HG03135 (cell line): ENCODE data around the gene GOLT1A.

Experiments used
- ATAC-seq: cut with Tn5 transposase; IDR thresholded peaks from one replicate; pipeline ENCODE4 v1.9.1; 2021; ENCODE audit warnings: mild to moderate bottlenecking, moderate library complexity; ENCODE audit not compliant: unreplicated experiment

Gene GOLT1A

GRCh38 chr1:204221271-204221670 is 7.5 kb upstream of the GOLT1A start:
- ATAC-seq: no peak

- ATAC-seq: no peak
Measured at GRCh38 chr1:204219971-204220616, 6.3 kb upstream of the GOLT1A start.

GRCh38 chr1:204218552-204218951 is 4.8 kb upstream of the GOLT1A start:
- no peak for ATAC-seq

GRCh38 chr1:204217648-204218000 is 3.8 kb upstream of the GOLT1A start:
- ATAC-seq: no peak

GRCh38 chr1:204216880-204217647 is 3.3 kb upstream of the GOLT1A start:
- no peak for ATAC-seq

- ATAC-seq: no peak
Measured at GRCh38 chr1:204216236-204216635, 2.4 kb upstream of the GOLT1A start.

GRCh38 chr1:204212715-204213114 is 1.1 kb downstream of the GOLT1A start:
- no peak for ATAC-seq

GRCh38 chr1:204211046-204211445 is 2.7 kb downstream of the GOLT1A start:
- no peak for ATAC-seq

- ATAC-seq: no peak
Measured at GRCh38 chr1:204207136-204207616, 6.6 kb downstream of the GOLT1A start.

GRCh38 chr1:204206121-204206520 is 7.7 kb downstream of the GOLT1A start:
- no peak for ATAC-seq

GRCh38 chr1:204205486-204205885 is 8.3 kb downstream of the GOLT1A start:
- ATAC-seq: no peak

GRCh38 chr1:204204944-204205343 is 8.8 kb downstream of the GOLT1A start:
- ATAC-seq: no peak

- ATAC-seq: no peak
Measured at GRCh38 chr1:204203206-204203767, 10.5 kb downstream of the GOLT1A start.

- ATAC-seq: no peak
Measured at GRCh38 chr1:204202481-204202880, 11.3 kb downstream of the GOLT1A start.

GRCh38 chr1:204201348-204202040 is 12.3 kb downstream of the GOLT1A start:
- ATAC-seq: no peak

GRCh38 chr1:204199579-204199978 is 14.2 kb downstream of the GOLT1A start:
- ATAC-seq: no peak

- ATAC-seq: no peak
Measured at GRCh38 chr1:204198348-204199340, 15.1 kb downstream of the GOLT1A start.

- no peak for ATAC-seq
Measured at GRCh38 chr1:204197068-204197467, 16.7 kb downstream of the GOLT1A start.

- ATAC-seq: no peak
Measured at GRCh38 chr1:204196068-204196795, 17.6 kb downstream of the GOLT1A start, which contains the start of gene KISS1. KISS1 (minus strand) TSS chr1:204196491; CDS start chr1:204192876, 3,615 bp downstream.

GRCh38 chr1:204194771-204195170 is 19.0 kb downstream of the GOLT1A start:
- no peak for ATAC-seq
